ENCODE measurements around the gene CDK6. TPM values are rescaled to one million over a fixed set of nuclear protein-coding genes. Genes with fewer than 3 reads are reported as not detected.
"Not testable (repeated sequence)": the region's sequence is repeated elsewhere in the genome, so short reads cannot be mapped to it uniquely, and the experiment has no call there.

The CDK6 gene
- total RNA-seq, 2 experiments from 2014 or later: 84.1 to 95.4 TPM

DNA sequence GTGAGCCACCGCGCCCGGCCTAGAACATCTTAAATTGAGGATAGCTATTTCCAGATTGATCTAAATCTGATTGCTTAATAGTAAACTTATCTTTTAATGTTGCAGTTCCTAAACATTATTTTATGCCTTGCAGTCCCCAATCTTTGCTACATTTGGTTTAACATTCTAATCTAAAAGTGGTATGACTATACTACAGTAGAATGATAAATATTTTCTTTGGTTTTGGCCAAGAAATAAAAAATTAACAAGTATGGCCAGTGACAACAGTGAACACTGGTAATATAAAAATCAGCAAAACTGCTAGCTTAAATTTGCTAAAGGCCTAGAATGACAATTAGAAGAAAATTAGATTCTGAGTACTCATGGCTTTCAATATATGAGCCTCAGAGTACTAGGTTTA lies 73.5 kb downstream of the CDK6 start:
- Mint-ChIP-seq H3K27ac (no peak overlapping the region), H3K36me3 (ENCODE audit: low read depth) (peaks cover 67% of the 10 kb centered on the region), H3K4me1 (peaks cover 27% of the 10 kb centered on the region), H3K9me3 (peaks cover 3% of the 10 kb centered on the region), H3K4me3 (no peak overlapping the region), H3K27me3 (no peaks in the 10 kb centered on the region)
- ChIA-PET POLR2A (no interaction called here), CTCF (interaction anchor here (0.7 kb wide), 1 partner anchor 142 kb away, joined by 3 read pairs; no protein-coding TSS in a partner anchor)
- DNase-seq: no peak

DNA sequence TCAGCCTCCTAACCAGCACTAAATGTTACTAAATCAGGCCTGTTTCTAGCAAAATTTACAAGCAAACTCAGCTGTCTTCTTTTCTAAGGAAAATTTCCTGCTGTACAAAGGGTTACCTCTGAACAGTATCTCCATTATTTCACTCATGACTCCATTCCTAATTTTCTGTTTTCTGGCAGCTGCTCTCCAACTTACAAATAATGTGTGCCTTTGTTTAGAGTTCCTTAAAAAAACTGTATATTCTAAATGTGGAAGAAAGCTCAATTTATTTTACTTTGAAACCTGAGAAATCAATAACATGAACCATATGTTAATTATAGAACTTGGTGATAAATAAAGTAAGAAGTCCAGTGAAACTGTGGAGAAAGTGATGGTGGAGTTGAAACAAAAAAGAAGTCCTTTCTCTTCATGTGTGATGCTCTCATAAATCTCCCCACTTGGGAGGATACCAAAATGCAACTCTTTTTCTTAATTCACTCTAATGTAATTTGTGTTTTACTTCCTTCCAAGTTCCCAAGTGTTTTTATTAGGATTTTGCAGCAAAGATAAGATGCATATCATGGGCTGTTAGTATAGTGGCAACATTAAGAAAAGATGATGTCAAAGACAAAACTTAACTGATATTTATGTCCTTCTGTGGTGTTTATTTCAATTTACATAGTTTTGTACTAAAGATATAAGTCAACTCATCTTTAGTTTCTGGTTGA lies 74.8 kb downstream of the CDK6 start:
- Mint-ChIP-seq H3K4me1 (peaks cover 16% of the 10 kb centered on the region), H3K27me3 (no peaks in the 10 kb centered on the region), H3K4me3 (no peak overlapping the region), H3K9me3 (no peaks in the 10 kb centered on the region), H3K27ac (no peak overlapping the region), H3K36me3 (ENCODE audit: low read depth) (peaks cover 66% of the 10 kb centered on the region)
- DNase-seq: no peak
- ChIA-PET POLR2A (interaction anchor here (0.7 kb wide), 2 partner anchors 78 to 106 kb away, joined by 3 to 4 read pairs; no protein-coding TSS in a partner anchor), CTCF (interaction anchor here (0.6 kb wide), 1 partner anchor 166 kb away, joined by 3 read pairs; no protein-coding TSS in a partner anchor)

- CTCF ChIA-PET: interaction anchor here (1.1 to 2.0 kb wide), 3 partner anchors 10 to 74 kb away, joined by 3 to 6 read pairs (median 4); no protein-coding TSS in a partner anchor
- Mint-ChIP-seq H3K27ac (no peak overlapping the region), H3K4me1 (peaks cover 33% of the 10 kb centered on the region), H3K9me3 (no peaks in the 10 kb centered on the region), H3K36me3 (ENCODE audit: low read depth) (peaks cover 72% of the 10 kb centered on the region), H3K4me3 (no peak overlapping the region), H3K27me3 (no peaks in the 10 kb centered on the region)
- no peak for DNase-seq
- POLR2A ChIA-PET: no interaction called here
Observed at GRCh38 chr7:92758796-92759431, 77.5 kb downstream of the CDK6 start.

DNA sequence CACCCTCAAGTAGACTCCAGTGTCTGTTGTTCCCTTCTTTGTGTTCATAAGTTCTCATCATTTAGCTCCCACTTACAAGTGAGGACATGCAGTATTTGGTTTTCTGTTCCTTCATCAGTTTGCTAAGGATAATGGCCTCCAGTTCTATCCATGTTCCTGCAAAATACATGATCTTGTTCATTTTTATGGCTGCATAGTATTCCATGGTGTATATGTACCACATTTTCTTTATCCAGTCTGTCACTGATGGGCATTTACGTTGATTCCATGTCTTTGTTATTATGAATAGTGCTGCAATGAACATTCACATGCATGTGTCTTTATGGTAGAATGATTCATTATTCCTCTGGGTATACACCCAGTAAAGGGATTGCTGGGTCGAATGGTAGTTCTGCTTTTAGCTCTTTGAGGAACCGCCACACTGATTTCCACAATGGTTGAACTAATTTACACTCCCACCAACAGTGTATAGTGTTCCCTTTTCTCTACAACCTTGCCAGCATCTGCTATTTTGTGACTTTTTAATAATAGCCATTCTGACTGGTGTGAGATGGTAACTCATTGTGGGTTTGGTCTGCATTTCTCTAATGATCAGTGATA lies 79.0 kb downstream of the CDK6 start:
- H3K27ac Mint-ChIP-seq, POLR2A ChIA-PET, H3K4me3 Mint-ChIP-seq, DNase-seq, H3K27me3 Mint-ChIP-seq, H3K9me3 Mint-ChIP-seq: not testable (repeated sequence)
- Mint-ChIP-seq H3K36me3 (ENCODE audit: low read depth) (peaks cover 71% of the 10 kb centered on the region), H3K4me1 (peaks cover 35% of the 10 kb centered on the region)
- CTCF ChIA-PET: interaction anchor here (0.6 to 2.1 kb wide), 4 partner anchors 9 to 75 kb away, joined by 3 to 6 read pairs (median 4); no protein-coding TSS in a partner anchor

DNA sequence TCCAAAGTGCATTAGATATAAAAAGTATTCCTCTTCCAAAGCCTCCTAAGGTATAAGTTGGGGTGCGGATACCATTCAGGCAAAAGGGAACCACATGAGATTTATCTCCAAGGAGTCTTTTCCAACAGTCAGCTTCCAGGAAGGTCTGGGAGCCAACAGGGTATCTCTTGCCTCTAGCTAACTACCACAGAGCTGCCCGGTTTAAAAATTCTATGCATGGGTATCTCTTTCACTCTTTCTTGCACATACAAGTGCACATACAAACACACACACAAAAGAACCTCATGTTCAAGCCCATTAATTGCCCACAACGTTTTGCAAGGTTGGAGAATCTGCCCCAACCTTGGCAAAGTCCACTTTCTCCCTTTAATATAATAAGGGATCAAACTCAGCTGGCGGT lies 80.7 kb downstream of the CDK6 start:
- Mint-ChIP-seq H3K4me1 (peaks cover 36% of the 10 kb centered on the region), H3K9me3 (no peaks in the 10 kb centered on the region), H3K27ac (no peak overlapping the region), H3K4me3 (no peak overlapping the region), H3K27me3 (no peaks in the 10 kb centered on the region), H3K36me3 (ENCODE audit: low read depth) (peaks cover 69% of the 10 kb centered on the region)
- ChIA-PET CTCF (interaction anchor here (1.7 to 2.1 kb wide), 2 partner anchors 12 to 55 kb away, joined by 4 to 5 read pairs; no protein-coding TSS in a partner anchor), POLR2A (no interaction called here)
- no peak for DNase-seq

- no peak for DNase-seq
- H3K27me3 Mint-ChIP-seq: no peaks in the 10 kb centered on the region
- H3K9me3 Mint-ChIP-seq: no peaks in the 10 kb centered on the region
- H3K4me3 Mint-ChIP-seq: no peak overlapping the region
- peak overlapping the region; percentile 34 for H3K27ac Mint-ChIP-seq
- peaks cover 39% of the 10 kb centered on the region for H3K4me1 Mint-ChIP-seq
- ChIA-PET CTCF (interaction anchor here (0.6 to 2.1 kb wide), 4 partner anchors 13 to 78 kb away, joined by 3 to 5 read pairs (median 4); no protein-coding TSS in a partner anchor), POLR2A (no interaction called here)
- peaks cover 71% of the 10 kb centered on the region for H3K36me3 Mint-ChIP-seq (ENCODE audit: low read depth)
Observed at GRCh38 chr7:92754919-92755581, 81.3 kb downstream of the CDK6 start.

DNA sequence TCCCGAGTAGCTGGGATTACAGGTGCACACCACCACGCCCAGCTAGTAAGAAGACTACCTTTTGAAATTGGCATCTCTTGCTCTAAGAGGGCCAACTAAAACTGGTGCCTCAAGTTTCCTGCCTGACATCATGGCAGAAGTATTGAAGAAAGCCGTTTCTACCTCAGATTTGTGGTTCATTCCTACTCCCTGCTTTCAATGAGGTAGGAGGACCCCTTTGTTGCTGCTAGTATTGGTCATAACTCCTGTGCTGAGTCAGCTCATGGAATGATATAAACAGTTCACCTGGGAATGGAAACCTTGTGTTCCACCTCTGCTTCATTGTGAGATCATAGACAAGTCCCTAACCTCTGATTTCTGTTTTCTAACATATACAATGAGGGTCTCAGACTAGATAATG lies 82.8 kb downstream of the CDK6 start:
- peaks cover 47% of the 10 kb centered on the region for H3K4me1 Mint-ChIP-seq
- peaks cover 68% of the 10 kb centered on the region for H3K36me3 Mint-ChIP-seq (ENCODE audit: low read depth)
- no peak for DNase-seq
- ChIA-PET POLR2A (no interaction called here), CTCF (no interaction called here)
- H3K9me3 Mint-ChIP-seq: no peaks in the 10 kb centered on the region
- no peaks in the 10 kb centered on the region for H3K27me3 Mint-ChIP-seq
- no peak overlapping the region for H3K27ac Mint-ChIP-seq
- H3K4me3 Mint-ChIP-seq: no peak overlapping the region

DNA sequence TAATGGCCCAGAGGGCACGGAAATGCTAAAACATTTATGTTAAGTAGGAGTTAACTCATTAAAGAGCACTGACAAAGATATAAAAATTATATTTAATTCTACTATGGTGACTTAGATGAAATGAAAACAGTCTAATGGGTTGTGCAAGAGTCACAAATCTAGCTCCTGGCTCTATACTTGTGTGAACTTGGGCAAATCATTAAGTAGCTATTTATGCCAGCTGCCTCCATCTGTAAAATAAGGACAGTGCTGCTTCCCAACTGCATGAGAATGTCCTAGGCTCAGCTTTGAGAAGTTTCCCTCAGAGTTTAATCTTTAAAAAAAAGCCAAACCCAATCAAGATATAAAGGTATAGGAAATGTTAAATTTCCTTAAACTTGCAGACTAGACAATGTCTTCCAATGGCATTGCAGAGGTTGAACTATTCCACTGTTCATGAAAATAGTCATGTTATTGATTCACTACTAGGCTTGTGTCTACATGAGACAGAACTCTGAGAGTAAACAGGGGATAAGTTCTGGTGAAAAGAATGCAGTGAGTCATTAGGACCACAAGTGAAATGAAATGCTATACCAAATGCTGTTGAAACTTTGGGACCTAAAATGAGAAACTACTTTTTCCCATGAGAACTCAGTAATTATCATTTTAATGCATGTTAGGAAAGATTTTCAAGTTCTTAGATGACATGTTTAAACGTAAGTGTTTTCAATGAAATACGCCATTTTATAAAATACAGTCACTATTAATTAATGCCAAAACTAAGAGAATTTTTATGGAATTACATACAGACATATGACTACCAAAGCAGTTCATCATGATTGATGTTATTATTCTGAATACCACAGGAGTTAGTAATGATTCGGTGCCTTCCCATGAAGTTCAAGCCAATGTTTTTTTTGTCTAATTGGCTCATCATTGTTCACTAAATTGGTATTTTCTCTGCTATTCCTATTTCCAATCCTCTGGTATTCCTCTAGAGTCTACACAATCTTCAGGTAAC lies 84.2 kb downstream of the CDK6 start:
- H3K4me1 Mint-ChIP-seq: peaks cover 50% of the 10 kb centered on the region

GRCh38 chr7:92750946-92751345 lies 85.4 kb downstream of the CDK6 start:
- no peak overlapping the region for H3K4me3 Mint-ChIP-seq
- peaks cover 3% of the 10 kb centered on the region for H3K9me3 Mint-ChIP-seq
- no peak overlapping the region for H3K27ac Mint-ChIP-seq
- peaks cover 63% of the 10 kb centered on the region for H3K36me3 Mint-ChIP-seq (ENCODE audit: low read depth)
- POLR2A ChIA-PET: no interaction called here
- no peak for DNase-seq
- peaks cover 46% of the 10 kb centered on the region for H3K4me1 Mint-ChIP-seq
- CTCF ChIA-PET: no interaction called here
- no peaks in the 10 kb centered on the region for H3K27me3 Mint-ChIP-seq

More for the DNA sequence above, 84.2 kb downstream of the CDK6 start:
- H3K36me3 Mint-ChIP-seq (ENCODE audit: low read depth): peaks cover 64% of the 10 kb centered on the region
- no peak for DNase-seq
- ChIA-PET POLR2A (no interaction called here), CTCF (no interaction called here)
- H3K4me3 Mint-ChIP-seq: no peak overlapping the region
- no peak overlapping the region for H3K27ac Mint-ChIP-seq
- H3K9me3 Mint-ChIP-seq: no peaks in the 10 kb centered on the region
- no peaks in the 10 kb centered on the region for H3K27me3 Mint-ChIP-seq

GRCh38 chr7:92750447-92750839 lies 85.9 kb downstream of the CDK6 start:
- ChIA-PET CTCF (interaction anchor here (0.6 kb wide), 1 partner anchor 211 kb away, joined by 3 read pairs; no protein-coding TSS in a partner anchor), POLR2A (no interaction called here)
- peaks cover 44% of the 10 kb centered on the region for H3K4me1 Mint-ChIP-seq
- peaks cover 65% of the 10 kb centered on the region for H3K36me3 Mint-ChIP-seq (ENCODE audit: low read depth)
- H3K4me3 Mint-ChIP-seq: no peak overlapping the region
- no peak for DNase-seq
- no peak overlapping the region for H3K27ac Mint-ChIP-seq
- H3K27me3 Mint-ChIP-seq: no peaks in the 10 kb centered on the region
- H3K9me3 Mint-ChIP-seq: peaks cover 7% of the 10 kb centered on the region

DNA sequence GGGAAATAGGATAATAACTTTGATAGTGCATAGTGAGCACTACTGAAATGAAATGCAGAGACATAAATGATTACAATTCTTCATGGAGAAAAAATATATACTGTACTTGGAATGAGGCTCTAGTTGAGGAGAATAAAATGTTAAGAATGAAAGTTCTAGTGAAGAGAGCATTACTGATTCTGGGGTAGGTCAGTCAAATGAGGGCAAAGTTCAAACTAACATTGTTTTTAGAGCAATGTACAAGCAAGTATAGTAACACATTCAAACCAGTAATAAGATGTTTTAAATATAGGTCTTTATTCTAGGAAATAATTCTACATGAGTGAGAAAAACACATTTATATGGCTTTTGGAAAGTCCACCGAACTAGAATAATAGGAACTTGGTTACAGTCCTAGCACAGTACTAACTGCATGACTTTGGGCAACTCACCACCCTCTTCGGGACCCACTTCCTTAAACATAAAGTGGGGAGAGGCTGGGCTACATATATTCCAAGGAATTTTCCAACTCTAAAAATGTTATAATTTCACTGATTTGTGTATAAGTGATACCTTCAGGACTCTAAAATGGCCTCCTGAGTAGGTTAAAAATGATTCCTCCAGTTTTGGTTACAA lies 86.4 kb downstream of the CDK6 start:
- H3K4me3 Mint-ChIP-seq: no peak overlapping the region
- H3K9me3 Mint-ChIP-seq: peaks cover 7% of the 10 kb centered on the region
- no peaks in the 10 kb centered on the region for H3K27me3 Mint-ChIP-seq
- peaks cover 61% of the 10 kb centered on the region for H3K36me3 Mint-ChIP-seq (ENCODE audit: low read depth)
- ChIA-PET POLR2A (no interaction called here), CTCF (interaction anchor here (0.6 kb wide), 1 partner anchor 210 kb away, joined by 3 read pairs; no protein-coding TSS in a partner anchor)
- DNase-seq: no peak
- H3K27ac Mint-ChIP-seq: no peak overlapping the region
- H3K4me1 Mint-ChIP-seq: peaks cover 40% of the 10 kb centered on the region
